ENCODE results near the gene TF. TPM values are rescaled to one million over a fixed set of nuclear protein-coding genes. Genes with fewer than 3 reads are reported as not detected.

The TF gene
- total and polyA plus RNA-seq, 12 donors = 0.24 to 11.6 (median 3.5) TPM

DNA sequence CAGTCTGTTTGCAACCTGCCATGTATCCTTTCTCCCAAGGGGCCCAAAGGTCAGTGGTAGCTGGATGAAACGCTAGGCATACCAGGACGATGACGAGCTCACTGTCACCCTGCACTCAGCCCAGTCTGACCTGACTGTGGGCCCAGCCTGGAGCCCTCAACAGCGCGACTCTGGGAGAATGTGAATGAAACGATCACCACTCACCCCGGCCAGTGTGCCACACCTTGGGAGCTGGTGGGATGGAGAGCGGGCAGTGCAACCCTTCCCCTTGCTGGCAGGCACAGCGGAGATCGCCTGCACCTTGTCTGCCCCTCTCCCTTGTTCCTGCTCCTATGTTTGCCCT, 86.6 kb downstream of the TF start:
- TF ChIP-seq, protein P1, sequence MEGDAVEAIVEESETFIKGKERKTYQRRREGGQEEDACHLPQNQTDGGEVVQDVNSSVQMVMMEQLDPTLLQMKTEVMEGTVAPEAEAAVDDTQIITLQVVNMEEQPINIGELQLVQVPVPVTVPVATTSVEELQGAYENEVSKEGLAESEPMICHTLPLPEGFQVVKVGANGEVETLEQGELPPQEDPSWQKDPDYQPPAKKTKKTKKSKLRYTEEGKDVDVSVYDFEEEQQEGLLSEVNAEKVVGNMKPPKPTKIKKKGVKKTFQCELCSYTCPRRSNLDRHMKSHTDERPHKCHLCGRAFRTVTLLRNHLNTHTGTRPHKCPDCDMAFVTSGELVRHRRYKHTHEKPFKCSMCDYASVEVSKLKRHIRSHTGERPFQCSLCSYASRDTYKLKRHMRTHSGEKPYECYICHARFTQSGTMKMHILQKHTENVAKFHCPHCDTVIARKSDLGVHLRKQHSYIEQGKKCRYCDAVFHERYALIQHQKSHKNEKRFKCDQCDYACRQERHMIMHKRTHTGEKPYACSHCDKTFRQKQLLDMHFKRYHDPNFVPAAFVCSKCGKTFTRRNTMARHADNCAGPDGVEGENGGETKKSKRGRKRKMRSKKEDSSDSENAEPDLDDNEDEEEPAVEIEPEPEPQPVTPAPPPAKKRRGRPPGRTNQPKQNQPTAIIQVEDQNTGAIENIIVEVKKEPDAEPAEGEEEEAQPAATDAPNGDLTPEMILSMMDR (IDR thresholded peaks at IDR 0.05) = no peak
- intact Hi-C loops (cut with DNase I) = no loop called here
- 94% methylated on average over 10 of the region's 10 CpGs for WGBS, 2 donors
- DNase-seq = no peak
- Histone ChIP-seq H3K36me3 (peaks cover 0 to 42% (median 0%) of the 10 kb centered on the region in 9 donors), H3K4me1 (peaks cover 0 to 22% (median 11%) of the 10 kb centered on the region in 9 donors), H3K4me3 (no peak overlapping the region), H3K9me3 (no peaks in the 10 kb centered on the region), H3K27me3 (no peaks in the 10 kb centered on the region), H3K27ac (no peak overlapping the region)
- ATAC-seq = no peak

DNA sequence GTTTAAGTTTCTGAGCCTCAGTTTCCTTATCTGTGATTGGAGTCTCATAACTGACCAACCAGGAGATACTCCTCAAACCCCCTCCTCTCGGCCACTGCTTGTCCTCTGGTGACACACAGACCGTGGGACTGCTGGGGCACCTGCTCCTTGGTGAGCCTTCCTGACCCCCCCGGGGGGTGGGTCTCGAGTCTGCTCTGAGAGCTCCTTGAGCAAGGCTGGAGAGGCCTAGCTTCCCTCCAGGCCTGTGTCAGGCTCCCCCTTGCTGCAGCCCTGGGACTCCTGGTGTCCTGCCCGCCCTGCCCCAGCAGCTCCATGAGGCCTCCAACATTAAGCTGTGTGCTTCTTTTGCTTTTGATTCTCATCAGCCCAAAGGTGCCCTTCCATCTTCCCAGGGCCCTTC, 87.1 kb downstream of the TF start:
- 88 to 90% methylated on average over 5 of the region's 5 CpGs for WGBS, 2 donors
- H3K27ac ChIP-seq = no peak overlapping the region
- peaks cover 0 to 22% (median 11%) of the 10 kb centered on the region in 9 donors for H3K4me1 ChIP-seq
- H3K9me3 ChIP-seq = no peaks in the 10 kb centered on the region
- no peaks in the 10 kb centered on the region for H3K27me3 ChIP-seq
- H3K4me3 ChIP-seq = no peak overlapping the region
- TF ChIP-seq, protein P1 (IDR thresholded peaks at IDR 0.05) = no peak
- H3K36me3 ChIP-seq = peaks cover 0 to 42% (median 0%) of the 10 kb centered on the region in 9 donors
- intact Hi-C loops (cut with DNase I) = no loop called here
- ATAC-seq (no peak), DNase-seq (no peak)

DNA sequence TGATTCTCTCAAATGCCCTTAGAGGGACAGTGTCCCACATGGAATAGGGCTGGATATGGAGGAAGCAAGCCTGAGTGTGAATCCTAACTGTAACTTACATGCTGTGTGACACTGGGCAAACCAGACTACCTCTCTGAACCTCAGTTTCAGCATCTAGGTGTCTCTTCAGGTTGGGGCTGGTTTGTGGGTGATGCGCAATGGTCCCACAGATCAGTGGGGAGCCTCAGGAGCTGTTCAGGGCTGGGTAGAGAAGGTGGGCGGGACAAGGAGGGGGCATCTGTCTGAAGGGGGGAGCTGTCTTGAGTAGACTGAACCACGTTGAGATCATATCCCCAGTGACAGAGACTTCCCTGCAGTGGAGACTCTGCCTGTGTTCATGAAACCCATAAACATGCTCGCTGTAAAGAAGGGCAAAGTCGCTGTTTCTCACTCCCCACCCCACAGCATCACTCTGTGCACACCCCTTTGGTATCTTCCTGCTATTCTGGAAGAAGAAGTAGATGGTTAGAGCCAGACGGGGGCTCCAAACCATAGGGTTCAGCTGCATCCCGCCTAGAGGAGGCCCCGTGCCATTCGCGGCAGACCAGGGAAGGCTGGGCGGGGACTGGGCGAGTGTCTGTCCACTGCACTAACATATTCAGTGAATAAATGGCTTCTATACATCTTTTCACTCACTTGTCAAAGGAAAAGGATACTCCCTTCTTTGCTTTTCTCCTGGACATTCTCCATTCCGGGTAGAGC, 87.9 kb downstream of the TF start:
- WGBS, 2 donors = 88 to 90% methylated on average over 13 of the region's 13 CpGs
- no peak overlapping the region for H3K4me3 ChIP-seq
- peaks cover 0 to 16% (median 11%) of the 10 kb centered on the region in 9 donors for H3K4me1 ChIP-seq
- H3K36me3 ChIP-seq = peaks cover 0 to 48% (median 0%) of the 10 kb centered on the region in 9 donors
- intact Hi-C loops (cut with DNase I) = no loop called here
- H3K9me3 ChIP-seq = no peaks in the 10 kb centered on the region
- no peak for DNase-seq
- ATAC-seq = no peak
- TF ChIP-seq, protein P1 (IDR thresholded peaks at IDR 0.05) = no peak
- H3K27me3 ChIP-seq = no peaks in the 10 kb centered on the region
- H3K27ac ChIP-seq = no peak overlapping the region

DNA sequence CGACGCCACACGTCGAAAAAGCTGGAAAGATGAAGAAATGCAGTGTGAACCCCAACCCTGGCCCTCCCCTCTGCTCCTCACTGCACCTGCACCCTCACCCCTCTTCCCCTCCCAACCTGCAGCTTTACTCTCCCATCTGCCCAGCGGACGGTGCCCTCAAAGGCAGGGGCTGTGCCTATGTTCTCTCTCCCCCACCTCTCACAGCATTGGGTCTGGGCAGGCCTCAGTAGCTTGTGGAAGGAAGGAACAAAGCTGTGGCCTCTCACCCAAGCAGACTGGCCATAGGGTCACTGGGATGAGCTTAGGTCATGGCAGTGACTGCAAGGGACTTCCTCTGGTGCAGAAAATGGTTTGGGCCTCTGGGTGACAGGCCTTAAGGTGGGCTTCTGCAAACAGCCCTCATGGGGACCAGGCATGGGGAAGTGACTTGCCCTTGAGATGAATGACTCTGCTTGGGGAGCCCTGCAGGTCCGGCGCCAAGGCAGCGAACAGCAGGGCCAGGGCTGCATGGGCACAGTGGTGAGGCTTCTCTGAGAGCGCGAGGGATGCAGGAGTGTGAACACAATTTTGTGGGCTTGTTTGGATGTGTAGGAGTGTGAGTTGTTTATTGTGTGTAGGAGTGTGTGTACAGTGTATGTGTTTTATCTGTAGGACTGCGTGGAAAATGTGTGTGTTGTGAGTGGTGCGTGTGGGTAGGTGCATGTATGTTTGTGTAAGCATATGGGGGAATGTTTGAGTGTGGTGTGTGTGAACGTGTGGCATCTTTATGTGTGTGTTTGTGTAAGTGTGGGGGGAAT, 88.6 kb downstream of the TF start:
- intact Hi-C loops (cut with DNase I) = no loop called here
- H3K4me3 ChIP-seq = no peak overlapping the region
- DNase-seq (no peak), ATAC-seq (no peak)
- peaks cover 0 to 9% (median 5%) of the 10 kb centered on the region in 9 donors for H3K4me1 ChIP-seq
- peaks cover 0 to 54% (median 0%) of the 10 kb centered on the region in 9 donors for H3K36me3 ChIP-seq
- no peaks in the 10 kb centered on the region for H3K9me3 ChIP-seq
- TF ChIP-seq, protein P1 (IDR thresholded peaks at IDR 0.05) = no peak
- no peaks in the 10 kb centered on the region for H3K27me3 ChIP-seq
- no peak overlapping the region for H3K27ac ChIP-seq
- WGBS, 2 donors = 95 to 97% methylated on average over 14 of the region's 14 CpGs

Data from heart right ventricle (tissue), 16 donors.